ENCODE measurements around the gene GP2.

Gene GP2

DNA sequence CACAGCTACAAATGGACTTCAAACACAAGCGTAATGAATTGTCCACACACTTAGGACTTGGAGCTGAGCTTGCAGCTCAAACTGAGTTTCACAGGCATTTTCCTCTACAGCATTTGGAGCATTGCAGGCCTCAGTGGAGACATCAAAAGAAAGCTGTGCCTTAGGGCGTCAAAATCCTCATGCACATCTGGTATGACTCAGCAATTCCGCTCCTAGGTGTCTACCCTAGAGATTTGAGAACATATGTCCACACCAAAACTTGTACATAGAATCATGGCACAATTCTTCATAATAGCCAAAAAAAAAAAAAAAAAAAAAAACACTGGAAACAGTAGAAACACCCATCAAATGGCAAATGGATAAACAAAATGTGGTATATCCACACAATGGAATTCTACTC lies 47.1 kb downstream of the GP2 start:
- Mint-ChIP-seq H3K9me3 (peaks cover 4 to 7% of the 10 kb centered on the region in 2 donors), H3K36me3 (ENCODE audit: insufficient read depth) (no peaks in the 10 kb centered on the region), H3K4me3 (no peak overlapping the region), H3K4me1 (ENCODE audit: low read depth in 2 of 2) (no peaks in the 10 kb centered on the region), H3K27ac (no peak overlapping the region), H3K27me3 (peaks cover 7 to 17% of the 10 kb centered on the region in 2 donors)
- no peak for ATAC-seq (replicated peaks)
- DNase-seq, result no peak

GRCh38 chr16:20271893-20272292 lies 55.4 kb downstream of the GP2 start:
- no peaks in the 10 kb centered on the region for H3K36me3 Mint-ChIP-seq (ENCODE audit: insufficient read depth)
- no peak for ATAC-seq (replicated peaks)

DNA sequence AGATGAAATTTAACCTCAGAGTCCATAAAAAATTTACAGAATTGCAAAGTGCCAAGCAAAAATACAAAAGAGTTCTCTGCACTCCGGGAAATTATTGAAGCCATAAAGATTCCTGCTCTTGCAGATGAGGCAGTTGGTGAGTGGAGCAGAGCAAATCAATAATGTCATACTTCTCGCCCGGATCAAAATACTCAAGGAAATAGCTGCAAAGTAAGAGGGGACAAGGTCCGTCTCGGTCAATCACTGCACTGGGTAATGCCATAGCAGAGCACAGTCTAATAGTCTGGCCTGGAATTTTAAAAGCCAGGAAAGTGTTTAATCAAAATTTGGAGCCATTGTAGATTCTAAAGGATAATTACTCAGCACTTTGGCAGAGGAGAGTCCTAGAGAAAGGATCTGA lies 58.9 kb downstream of the GP2 start:
- no peak for DNase-seq
- H3K27ac Mint-ChIP-seq, result no peak overlapping the region
- no peaks in the 10 kb centered on the region for H3K4me1 Mint-ChIP-seq (ENCODE audit: low read depth in 2 of 2)
- ATAC-seq (replicated peaks), result no peak
- peaks cover 0 to 8% of the 10 kb centered on the region in 2 donors for H3K27me3 Mint-ChIP-seq
- H3K9me3 Mint-ChIP-seq, result peaks cover 0 to 2% of the 10 kb centered on the region in 2 donors
- H3K4me3 Mint-ChIP-seq, result no peak overlapping the region
- no peaks in the 10 kb centered on the region for H3K36me3 Mint-ChIP-seq (ENCODE audit: insufficient read depth)

More at GRCh38 chr16:20271893-20272292, 55.4 kb downstream of the GP2 start:
- Mint-ChIP-seq H3K27me3 (peaks cover 6% of the 10 kb centered on the region in 2 donors), H3K4me1 (ENCODE audit: low read depth in 2 of 2) (no peaks in the 10 kb centered on the region), H3K27ac (no peak overlapping the region), H3K4me3 (no peak overlapping the region), H3K9me3 (peaks cover 7 to 8% of the 10 kb centered on the region in 2 donors)
- no peak for DNase-seq

- no peak for DNase-seq
- H3K27ac Mint-ChIP-seq, result no peak overlapping the region
- H3K27me3 Mint-ChIP-seq, result peaks cover 0 to 9% of the 10 kb centered on the region in 2 donors
- H3K4me1 Mint-ChIP-seq (ENCODE audit: low read depth in 2 of 2), result no peaks in the 10 kb centered on the region
- H3K4me3 Mint-ChIP-seq, result no peak overlapping the region
- no peaks in the 10 kb centered on the region for H3K9me3 Mint-ChIP-seq
- no peak for ATAC-seq (replicated peaks)
- no peaks in the 10 kb centered on the region for H3K36me3 Mint-ChIP-seq (ENCODE audit: insufficient read depth)
Observed at GRCh38 chr16:20265019-20265418, 62.3 kb downstream of the GP2 start.

DNA sequence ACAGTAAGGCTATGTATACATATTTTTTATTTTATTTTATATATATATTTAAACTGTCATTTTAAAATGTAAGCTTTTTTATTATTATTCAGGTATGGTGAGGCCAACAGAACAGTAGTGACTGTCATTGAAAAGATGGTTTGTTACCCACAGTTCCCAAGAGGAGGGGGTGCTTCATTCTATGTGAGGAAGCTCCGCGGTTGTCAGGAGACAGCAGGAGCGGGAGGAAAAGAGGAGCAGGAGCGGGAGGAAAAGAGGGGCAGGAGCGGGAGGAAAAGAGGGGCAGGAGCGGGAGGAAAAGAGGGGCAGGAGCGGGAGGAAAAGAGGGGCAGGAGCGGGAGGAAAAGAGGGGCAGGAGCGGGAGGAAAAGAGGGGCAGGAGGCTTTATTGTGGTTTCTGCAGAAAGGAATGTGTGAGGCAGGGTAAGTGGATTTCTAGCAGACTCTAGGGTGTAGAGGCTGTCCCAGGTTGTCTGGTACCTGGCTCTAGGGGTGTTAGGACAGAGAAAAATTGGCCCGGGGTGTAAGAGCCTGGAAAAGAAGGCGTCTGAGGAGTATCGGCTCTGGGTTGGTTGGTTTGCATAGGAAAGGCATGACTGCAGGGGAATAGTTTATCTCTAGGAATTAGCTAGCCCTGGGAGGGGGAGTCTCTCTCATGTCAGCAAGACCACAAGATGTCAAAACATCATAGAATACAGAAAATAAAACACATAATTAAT lies 64.0 kb downstream of the GP2 start:
- Mint-ChIP-seq H3K27ac (no peak overlapping the region), H3K27me3 (peaks cover 0 to 18% of the 10 kb centered on the region in 2 donors), H3K36me3 (ENCODE audit: insufficient read depth) (no peaks in the 10 kb centered on the region), H3K9me3 (peaks cover 3 to 11% of the 10 kb centered on the region in 2 donors), H3K4me3 (no peak overlapping the region), H3K4me1 (ENCODE audit: low read depth in 2 of 2) (no peaks in the 10 kb centered on the region)
- DNase-seq (no peak), ATAC-seq (replicated peaks) (no peak)

DNA sequence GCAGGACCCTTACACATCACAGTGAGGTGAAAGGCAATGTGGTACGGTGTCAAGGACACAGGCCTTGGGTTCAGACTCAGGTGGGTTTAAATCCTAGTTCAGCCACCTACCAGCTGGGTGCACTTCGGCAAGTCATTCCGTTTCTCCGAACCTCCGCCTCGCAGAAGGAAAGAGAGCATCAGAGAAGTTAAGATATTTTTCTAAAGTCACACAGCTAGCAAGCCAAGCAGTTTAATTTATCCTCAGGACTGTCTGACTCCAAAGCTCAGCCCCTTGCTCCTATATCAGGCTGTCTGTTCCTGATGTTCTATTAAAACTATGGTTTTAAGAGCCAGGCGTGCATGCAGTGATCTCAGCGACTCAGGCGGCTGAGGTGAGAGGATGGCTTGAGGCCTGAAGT lies 65.1 kb downstream of the GP2 start:
- ATAC-seq (replicated peaks) (no peak), DNase-seq (no peak)
- Mint-ChIP-seq H3K27ac (no peak overlapping the region), H3K27me3 (peaks cover 0 to 18% of the 10 kb centered on the region in 2 donors), H3K36me3 (ENCODE audit: insufficient read depth) (no peaks in the 10 kb centered on the region), H3K4me1 (ENCODE audit: low read depth in 2 of 2) (no peaks in the 10 kb centered on the region), H3K4me3 (no peak overlapping the region), H3K9me3 (peaks cover 3 to 11% of the 10 kb centered on the region in 2 donors)

DNA sequence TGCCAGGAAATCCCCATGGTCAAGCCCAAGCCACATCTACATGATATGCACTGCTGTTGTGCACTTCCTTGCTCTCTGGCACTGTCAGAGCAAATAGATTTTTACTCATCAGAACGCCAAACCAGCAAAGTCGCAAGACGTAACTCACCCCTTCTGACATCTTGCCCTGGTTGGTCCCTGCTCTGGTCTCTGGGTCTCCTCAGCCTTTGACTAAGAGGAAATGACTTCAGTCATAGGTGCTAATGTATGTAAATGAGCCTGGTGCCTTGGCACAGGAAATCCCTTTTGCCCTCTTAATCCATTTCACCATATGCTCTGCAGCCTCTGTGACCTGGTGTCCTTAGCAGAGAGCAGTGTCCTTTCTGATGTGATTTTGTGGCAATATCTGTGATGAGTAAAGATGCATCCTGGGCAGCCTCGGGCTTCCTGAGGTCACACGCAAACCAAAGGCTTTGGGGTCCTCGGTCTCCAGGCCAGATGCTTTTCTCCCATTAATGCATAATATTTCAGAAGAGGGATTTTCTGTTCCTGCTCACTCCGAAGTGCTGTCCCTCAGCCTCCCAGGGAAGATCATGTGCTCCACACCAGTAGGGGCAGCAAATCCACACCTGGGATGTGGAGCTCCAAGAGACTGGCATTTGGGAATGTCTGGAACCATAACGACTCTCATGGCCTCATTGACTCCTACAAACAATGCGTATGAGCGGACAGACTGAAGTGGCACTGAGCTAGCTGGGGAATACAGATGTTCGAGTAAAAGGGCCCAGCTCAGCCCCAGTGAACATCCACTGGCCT lies 66.9 kb downstream of the GP2 start:
- Mint-ChIP-seq H3K9me3 (peaks cover 3 to 11% of the 10 kb centered on the region in 2 donors), H3K4me1 (ENCODE audit: low read depth in 2 of 2) (no peaks in the 10 kb centered on the region), H3K27me3 (peaks cover 0 to 18% of the 10 kb centered on the region in 2 donors), H3K36me3 (ENCODE audit: insufficient read depth) (no peaks in the 10 kb centered on the region), H3K4me3 (no peak overlapping the region), H3K27ac (no peak overlapping the region)
- DNase-seq (no peak), ATAC-seq (replicated peaks) (no peak)
